Activated T-cell treated with anti-CD3 and anti-CD28 coated beads for 48 hours (primary cell): ENCODE measurements around the gene NHLH1.
A peak's percentile ranks its signal among the peaks of the same experiment; 100 is the strongest.

Experiments used
- DNase-seq: peaks from one replicate; pipeline ENCODE4 v3.0.0-alpha.2; 2020; ENCODE audit warnings: low read depth

NHLH1 gene

GRCh38 chr1:160366731-160367515 is at the start of gene NHLH1:
TSS of gene NHLH1 (plus strand) at chr1:160367071. CDS start at chr1:160370732, 3,661 bp downstream.
- DNase-seq: no peak

- no peak for DNase-seq
Measured at GRCh38 chr1:160322831-160323230, 44.0 kb upstream of the NHLH1 start.

- DNase-seq: no peak
Measured at GRCh38 chr1:160325252-160325651, 41.6 kb upstream of the NHLH1 start.

GRCh38 chr1:160326418-160326817 is 40.5 kb upstream of the NHLH1 start:
- DNase-seq: no peak

- no peak for DNase-seq
Measured at GRCh38 chr1:160328184-160328583, 38.7 kb upstream of the NHLH1 start.

GRCh38 chr1:160330119-160330518 is 36.8 kb upstream of the NHLH1 start:
- DNase-seq: no peak

- no peak for DNase-seq
Measured at GRCh38 chr1:160332516-160332915, 34.4 kb upstream of the NHLH1 start.

GRCh38 chr1:160338580-160338979 is 28.3 kb upstream of the NHLH1 start:
- DNase-seq: no peak

GRCh38 chr1:160340146-160340545 is 26.7 kb upstream of the NHLH1 start:
- DNase-seq: no peak

- DNase-seq: no peak
Measured at GRCh38 chr1:160340866-160341265, 26.0 kb upstream of the NHLH1 start.

GRCh38 chr1:160342526-160342925 is 24.3 kb upstream of the NHLH1 start:
- DNase-seq: no peak

GRCh38 chr1:160342953-160343869 is 23.7 kb upstream of the NHLH1 start, which contains the start of the genes COPA and NCSTN:
TSS of gene COPA (minus strand) at chr1:160343250. CDS start at chr1:160343170, 80 bp downstream.
TSS of gene NCSTN (plus strand) at chr1:160343383. CDS start at chr1:160343397, 14 bp downstream.
- peak; percentile 85 for DNase-seq

GRCh38 chr1:160344241-160344640 is 22.6 kb upstream of the NHLH1 start:
- no peak for DNase-seq

- no peak for DNase-seq
Measured at GRCh38 chr1:160344936-160345335, 21.9 kb upstream of the NHLH1 start.

GRCh38 chr1:160346463-160346862 is 20.4 kb upstream of the NHLH1 start:
- no peak for DNase-seq

GRCh38 chr1:160346958-160347357 is 19.9 kb upstream of the NHLH1 start:
- DNase-seq: no peak

GRCh38 chr1:160351629-160352028 is 15.2 kb upstream of the NHLH1 start:
- DNase-seq: no peak

GRCh38 chr1:160352555-160352954 is 14.3 kb upstream of the NHLH1 start:
- no peak for DNase-seq

- DNase-seq: no peak
Measured at GRCh38 chr1:160353223-160353622, 13.6 kb upstream of the NHLH1 start.

- DNase-seq: no peak
Measured at GRCh38 chr1:160354388-160354985, 12.4 kb upstream of the NHLH1 start.

GRCh38 chr1:160357286-160358002 is 9.4 kb upstream of the NHLH1 start:
- DNase-seq: no peak

- no peak for DNase-seq
Measured at GRCh38 chr1:160358073-160358472, 8.8 kb upstream of the NHLH1 start.
